Measurements from ENCODE around the gene CRYBG3. TPM values are rescaled to one million over a fixed set of nuclear protein-coding genes. Genes with fewer than 3 reads are reported as not detected.
A peak's percentile ranks its signal among the peaks of the same experiment; 100 is the strongest.

The CRYBG3 gene
- total and polyA plus RNA-seq, 4 donors = 1.1 to 9.5 (median 2.5) TPM

DNA sequence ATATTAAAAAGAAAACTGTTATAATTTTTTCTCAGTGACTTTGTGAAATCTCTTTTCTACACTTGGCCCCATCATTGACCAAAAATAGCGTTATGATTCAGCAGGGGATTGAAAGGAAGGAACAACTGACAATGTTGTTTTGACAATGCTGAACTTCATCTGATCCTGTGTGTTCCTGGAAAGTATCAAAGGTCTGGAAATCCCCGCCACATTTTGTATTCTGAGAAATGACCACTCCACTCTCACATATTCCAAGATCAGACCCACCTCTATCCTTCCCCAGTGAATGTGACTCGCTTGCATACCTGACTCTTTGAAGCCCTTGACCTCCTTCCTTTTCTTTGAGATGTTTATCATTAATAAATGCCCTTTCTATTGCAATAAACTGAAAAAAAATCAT lies 160.1 kb downstream of the CRYBG3 start:
- H3K4me3 ChIP-seq (ENCODE audit: low read depth in 1 of 3, low read length in 3 of 3) = no peak overlapping the region
- no peaks in the 10 kb centered on the region for H3K9me3 ChIP-seq (ENCODE audit: control insufficient read depth in 4 of 4, low read length in 3 of 4)
- TF ChIP-seq HNF4G (IDR thresholded peaks at IDR 0.05) (no peak), SP1 (IDR thresholded peaks at IDR 0.05) (peak; percentile 54), RXRA (IDR thresholded peaks at IDR 0.05) (peak; percentile 29 to 45), NR2F2 (IDR thresholded peaks at IDR 0.05) (no peak), RAD21 (IDR thresholded peaks at IDR 0.05) (no peak), HNF4A (conservative IDR thresholded peaks at IDR 0.05) (peak in 1 of 2 donors; percentile 42), FOXA2 (IDR thresholded peaks at IDR 0.05) (no peak), ATF3 (IDR thresholded peaks at IDR 0.05) (peak; percentile 25), TAF1 (conservative IDR thresholded peaks at IDR 0.05) (no peak), YY1 (IDR thresholded peaks at IDR 0.05) (no peak), CTCF (IDR thresholded peaks at IDR 0.05; ENCODE audit: low read depth, low read length, missing input control) (no peak), EGR1 (IDR thresholded peaks at IDR 0.05; ENCODE audit: low read depth in 2 of 2) (no peak), GABPA (IDR thresholded peaks at IDR 0.05 in 1 of 2, conservative IDR thresholded peaks at IDR 0.05 in 1 of 2) (no peak), FOXA1 (IDR thresholded peaks at IDR 0.05) (no peak), JUND (IDR thresholded peaks at IDR 0.05) (peak; percentile 55 to 57)
- TF ChIP-seq, protein P1, sequence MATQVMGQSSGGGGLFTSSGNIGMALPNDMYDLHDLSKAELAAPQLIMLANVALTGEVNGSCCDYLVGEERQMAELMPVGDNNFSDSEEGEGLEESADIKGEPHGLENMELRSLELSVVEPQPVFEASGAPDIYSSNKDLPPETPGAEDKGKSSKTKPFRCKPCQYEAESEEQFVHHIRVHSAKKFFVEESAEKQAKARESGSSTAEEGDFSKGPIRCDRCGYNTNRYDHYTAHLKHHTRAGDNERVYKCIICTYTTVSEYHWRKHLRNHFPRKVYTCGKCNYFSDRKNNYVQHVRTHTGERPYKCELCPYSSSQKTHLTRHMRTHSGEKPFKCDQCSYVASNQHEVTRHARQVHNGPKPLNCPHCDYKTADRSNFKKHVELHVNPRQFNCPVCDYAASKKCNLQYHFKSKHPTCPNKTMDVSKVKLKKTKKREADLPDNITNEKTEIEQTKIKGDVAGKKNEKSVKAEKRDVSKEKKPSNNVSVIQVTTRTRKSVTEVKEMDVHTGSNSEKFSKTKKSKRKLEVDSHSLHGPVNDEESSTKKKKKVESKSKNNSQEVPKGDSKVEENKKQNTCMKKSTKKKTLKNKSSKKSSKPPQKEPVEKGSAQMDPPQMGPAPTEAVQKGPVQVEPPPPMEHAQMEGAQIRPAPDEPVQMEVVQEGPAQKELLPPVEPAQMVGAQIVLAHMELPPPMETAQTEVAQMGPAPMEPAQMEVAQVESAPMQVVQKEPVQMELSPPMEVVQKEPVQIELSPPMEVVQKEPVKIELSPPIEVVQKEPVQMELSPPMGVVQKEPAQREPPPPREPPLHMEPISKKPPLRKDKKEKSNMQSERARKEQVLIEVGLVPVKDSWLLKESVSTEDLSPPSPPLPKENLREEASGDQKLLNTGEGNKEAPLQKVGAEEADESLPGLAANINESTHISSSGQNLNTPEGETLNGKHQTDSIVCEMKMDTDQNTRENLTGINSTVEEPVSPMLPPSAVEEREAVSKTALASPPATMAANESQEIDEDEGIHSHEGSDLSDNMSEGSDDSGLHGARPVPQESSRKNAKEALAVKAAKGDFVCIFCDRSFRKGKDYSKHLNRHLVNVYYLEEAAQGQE (IDR thresholded peaks at IDR 0.05) = no peak
- TF ChIP-seq, protein P2, sequence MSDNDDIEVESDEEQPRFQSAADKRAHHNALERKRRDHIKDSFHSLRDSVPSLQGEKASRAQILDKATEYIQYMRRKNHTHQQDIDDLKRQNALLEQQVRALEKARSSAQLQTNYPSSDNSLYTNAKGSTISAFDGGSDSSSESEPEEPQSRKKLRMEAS (IDR thresholded peaks at IDR 0.05) = no peak
- TF ChIP-seq, protein P3, sequence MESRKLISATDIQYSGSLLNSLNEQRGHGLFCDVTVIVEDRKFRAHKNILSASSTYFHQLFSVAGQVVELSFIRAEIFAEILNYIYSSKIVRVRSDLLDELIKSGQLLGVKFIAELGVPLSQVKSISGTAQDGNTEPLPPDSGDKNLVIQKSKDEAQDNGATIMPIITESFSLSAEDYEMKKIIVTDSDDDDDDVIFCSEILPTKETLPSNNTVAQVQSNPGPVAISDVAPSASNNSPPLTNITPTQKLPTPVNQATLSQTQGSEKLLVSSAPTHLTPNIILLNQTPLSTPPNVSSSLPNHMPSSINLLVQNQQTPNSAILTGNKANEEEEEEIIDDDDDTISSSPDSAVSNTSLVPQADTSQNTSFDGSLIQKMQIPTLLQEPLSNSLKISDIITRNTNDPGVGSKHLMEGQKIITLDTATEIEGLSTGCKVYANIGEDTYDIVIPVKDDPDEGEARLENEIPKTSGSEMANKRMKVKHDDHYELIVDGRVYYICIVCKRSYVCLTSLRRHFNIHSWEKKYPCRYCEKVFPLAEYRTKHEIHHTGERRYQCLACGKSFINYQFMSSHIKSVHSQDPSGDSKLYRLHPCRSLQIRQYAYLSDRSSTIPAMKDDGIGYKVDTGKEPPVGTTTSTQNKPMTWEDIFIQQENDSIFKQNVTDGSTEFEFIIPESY (IDR thresholded peaks at IDR 0.05) = no peak
- H3K27me3 ChIP-seq (ENCODE audit: control insufficient read depth in 4 of 4, insufficient read depth in 4 of 4, low read length in 3 of 4) = no peaks in the 10 kb centered on the region
- H3K4me1 ChIP-seq (ENCODE audit: control insufficient read depth in 4 of 4, insufficient read depth in 4 of 4, low read length in 3 of 4) = peaks cover 0 to 6% (median 0%) of the 10 kb centered on the region in 4 donors
- H3K9ac ChIP-seq (ENCODE audit: low read depth in 1 of 2, low read length in 2 of 2) = peak overlapping the region in 1 of 2 donors; percentile 19
- WGBS = 20% methylated on average over 3 of the region's 3 CpGs
- DNase-seq (ENCODE audit: low spot score) = no peak
- H3K27ac ChIP-seq (ENCODE audit: low read depth in 1 of 2, low read length in 2 of 2) = peak overlapping the region; percentile 53 to 67
- no peaks in the 10 kb centered on the region for H3K36me3 ChIP-seq (ENCODE audit: control insufficient read depth in 4 of 4, insufficient read depth in 3 of 4, low read depth in 1 of 4, low read length in 3 of 4)
